Panc1 (cell line): Measurements from ENCODE around the gene NT5C3A. TPM values are rescaled to one million over a fixed set of nuclear protein-coding genes. Genes with fewer than 3 reads are reported as not detected.

Source experiments
- ATAC-seq: fragments of 200-7000 bp; cut with Tn5 transposase; 2 replicates; pipeline ENCODE4 v1.9.1; 2020; ENCODE audit warnings: mild to moderate bottlenecking, moderate library complexity
- BruUV-seq: library from RNA; stranded (reverse); fragments of 400-500 nt; replicated peaks from 2 replicates; lab custom pipeline; 2021; lab: Mats Ljungman, UMichigan
- CTCF ChIA-PET: fragments of 300-600 bp; sonication (Branson Sonifier 250); formaldehyde crosslinking; loops from one replicate; lab custom pipeline; 2022; ENCODE audit warnings: antibody characterized with exemption; lab: Charles Lee
- POLR2A ChIA-PET: fragments of 300-600 bp; sonication (Branson Sonifier 250); formaldehyde crosslinking; loops from one replicate; lab custom pipeline; 2022; ENCODE audit warnings: antibody characterized with exemption; lab: Charles Lee
- DNase-seq: peaks from one replicate; pipeline ENCODE4 v3.0.0-alpha.2; 2010; ENCODE audit warnings: low read depth, low spot score
- H3K27ac ChIP-seq: 2 replicates; pipeline ENCODE4 v1.5.1; 2011; ENCODE audit warnings: mild to moderate bottlenecking, low read length, inconsistent platforms
- H3K27me3 ChIP-seq: fragments of 200-500 bp; sonication (Bioruptor generic); 2 replicates; pipeline ENCODE4 v1.6.0; 2014; ENCODE audit warnings: low read length, inconsistent platforms; ENCODE audit not compliant: control insufficient read depth, insufficient read depth
- H3K36me3 ChIP-seq: fragments of 200-500 bp; sonication (Bioruptor generic); 2 replicates; pipeline ENCODE4 v1.5.1; 2014; ENCODE audit warnings: inconsistent platforms, mild to moderate bottlenecking, low read length, moderate library complexity; ENCODE audit not compliant: control insufficient read depth, insufficient read depth
- H3K4me1 ChIP-seq: 2 replicates; pipeline ENCODE4 v1.5.1; 2011; ENCODE audit warnings: inconsistent platforms, mild to moderate bottlenecking, low read length, moderate library complexity; ENCODE audit not compliant: control insufficient read depth, insufficient read depth
- H3K4me3 ChIP-seq, 2 experiments: 2 replicates each; pipeline ENCODE4 v1.5.1; 2011 to 2012; ENCODE audit warnings: low read depth in 2 of 2, low read length in 2 of 2, mild to moderate bottlenecking in 2 of 2, inconsistent platforms in 1 of 2, moderate library complexity in 1 of 2
- H3K9me3 ChIP-seq: fragments of 200-500 bp; sonication (Bioruptor generic); 2 replicates; pipeline ENCODE4 v1.5.1; 2014; ENCODE audit warnings: low read depth, mild to moderate bottlenecking, inconsistent platforms, low read length, moderate library complexity; ENCODE audit not compliant: control insufficient read depth, insufficient read depth
- CTCF ChIP-seq: fragments of 450-650 bp; IDR thresholded peaks from 2 replicates; pipeline ENCODE4 v1.5.1; 2017; ENCODE audit warnings: mild to moderate bottlenecking
- POLR2AphosphoS5 ChIP-seq: IDR thresholded peaks from 2 replicates; pipeline ENCODE4 v1.6.1; 2012; ENCODE audit warnings: mild to moderate bottlenecking, low read depth, low read length, moderate library complexity
- REST ChIP-seq, 2 experiments: IDR thresholded peaks; 2 replicates each; pipeline ENCODE4 v1.6.1; 2011 to 2012; ENCODE audit warnings: low read depth in 2 of 2, control low read depth in 1 of 2, low read length in 1 of 2, mild to moderate bottlenecking in 1 of 2, moderate library complexity in 1 of 2; ENCODE audit not compliant: insufficient read depth in 1 of 2
- SIN3A ChIP-seq: IDR thresholded peaks from 2 replicates; pipeline ENCODE4 v1.6.1; 2012; ENCODE audit warnings: low read depth, mild to moderate bottlenecking, low read length, moderate library complexity, borderline replicate concordance; ENCODE audit not compliant: insufficient read depth
- TCF7L2 ChIP-seq: IDR thresholded peaks from 2 replicates; pipeline ENCODE4 v1.6.1; 2011; ENCODE audit warnings: mild to moderate bottlenecking, low read depth, low read length, inconsistent platforms
- in situ Hi-C: cut with HindIII; loops from 2 replicates; pipeline ENCODE4 v1.10.0; 2016; ENCODE audit warnings: low sequenced_read_pairs, low pct_unique_long_range_greater_than_20kb
- intact Hi-C: fragments of 100-400 bp; cut with micrococcal nuclease; formaldehyde crosslinking; loops from one replicate; pipeline ENCODE4 v1.10.0; 2022; ENCODE audit not compliant: unreplicated experiment
- total RNA-seq: library from RNA; stranded (reverse); gene quantifications from one replicate; pipeline ENCODE4 v1.2.1, GENCODE V29; 2021; ENCODE audit not compliant: unreplicated experiment

Gene NT5C3A
- total RNA-seq, 1 experiment from 2014 or later = 29.1 TPM

GRCh38 chr7:33070831-33071230, 8.3 kb upstream of the NT5C3A start:
- Histone ChIP-seq H3K4me3 (no peak overlapping the region), H3K4me1 (no peaks in the 10 kb centered on the region), H3K9me3 (peaks cover 10% of the 10 kb centered on the region; the same call in 1 of the 2 replicates), H3K27ac (no peak overlapping the region), H3K27me3 (peaks cover 18% of the 10 kb centered on the region), H3K36me3 (no peaks in the 10 kb centered on the region)
- BruUV-seq = no TSS peak
- TF ChIP-seq POLR2AphosphoS5 (no peak), SIN3A (no peak), TCF7L2 (no peak), REST (IDR thresholded peaks at IDR 0.05; ENCODE audit: insufficient read depth in 1 of 2, low read depth in 2 of 2, low read length in 1 of 2) (no peak), CTCF (no peak)
- POLR2A ChIA-PET = no interaction called here
- CTCF ChIA-PET = no interaction called here
- in situ Hi-C loops = no loop called here
- intact Hi-C loops = no loop called here
- ATAC-seq = no peak
- no peak for DNase-seq

DNA sequence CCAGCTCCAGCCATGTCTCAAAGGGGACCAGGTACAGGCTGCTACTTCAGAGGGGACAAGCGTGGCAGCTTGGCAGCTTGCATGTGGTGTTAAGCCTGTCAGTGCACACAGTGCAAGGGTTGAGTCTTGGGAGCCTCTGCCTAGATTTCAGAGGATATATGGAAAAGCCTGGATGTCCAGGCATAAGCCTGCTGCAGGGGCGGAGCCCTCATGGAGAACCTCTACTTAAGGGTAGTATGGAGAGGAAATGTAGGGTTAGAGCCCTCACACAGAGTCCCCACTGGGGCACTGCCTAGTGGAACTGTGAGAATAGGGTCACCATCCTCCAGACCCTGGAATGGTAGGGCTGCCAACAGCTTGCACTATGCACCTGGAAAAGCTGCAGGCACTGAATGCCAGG, 7.7 kb upstream of the NT5C3A start:
- TF ChIP-seq SIN3A (no peak), CTCF (no peak), POLR2AphosphoS5 (no peak), TCF7L2 (no peak), REST (IDR thresholded peaks at IDR 0.05; ENCODE audit: insufficient read depth in 1 of 2, low read depth in 2 of 2, low read length in 1 of 2) (no peak)
- no peak for DNase-seq

More for the DNA sequence above, 7.7 kb upstream of the NT5C3A start:
- no peak for ATAC-seq
- Histone ChIP-seq H3K27me3 (peaks cover 13% of the 10 kb centered on the region), H3K36me3 (no peaks in the 10 kb centered on the region), H3K9me3 (peaks cover 11% of the 10 kb centered on the region; the same call in 1 of the 2 replicates), H3K4me3 (no peak overlapping the region), H3K27ac (no peak overlapping the region), H3K4me1 (no peaks in the 10 kb centered on the region)
- POLR2A ChIA-PET = no interaction called here
- no TSS peak for BruUV-seq
- intact Hi-C loops = no loop called here
- in situ Hi-C loops = no loop called here
- CTCF ChIA-PET = no interaction called here
